Measurements from ENCODE around the gene MEGF8.

DNA sequence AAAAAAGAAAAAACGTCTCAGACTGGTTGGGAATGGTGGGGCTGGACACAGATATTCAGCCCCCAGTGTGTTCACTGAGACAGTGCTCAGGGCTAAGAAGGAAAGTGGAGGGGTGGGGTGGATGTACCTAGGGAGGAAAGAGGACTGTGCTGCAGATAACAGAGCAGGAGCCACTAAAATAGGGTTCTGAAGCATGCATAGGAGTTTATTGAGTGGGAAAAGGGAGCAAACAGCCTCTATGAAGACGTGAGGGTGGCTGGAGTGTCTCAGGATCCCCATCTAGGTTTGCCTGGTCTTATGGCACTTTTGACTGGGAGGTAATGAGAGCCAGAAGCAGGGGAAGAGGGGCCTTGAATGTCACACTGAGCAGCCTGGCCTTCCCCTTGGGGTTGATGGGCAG lies 3.4 kb downstream of the MEGF8 start:
- TF ChIP-seq, protein P1, sequence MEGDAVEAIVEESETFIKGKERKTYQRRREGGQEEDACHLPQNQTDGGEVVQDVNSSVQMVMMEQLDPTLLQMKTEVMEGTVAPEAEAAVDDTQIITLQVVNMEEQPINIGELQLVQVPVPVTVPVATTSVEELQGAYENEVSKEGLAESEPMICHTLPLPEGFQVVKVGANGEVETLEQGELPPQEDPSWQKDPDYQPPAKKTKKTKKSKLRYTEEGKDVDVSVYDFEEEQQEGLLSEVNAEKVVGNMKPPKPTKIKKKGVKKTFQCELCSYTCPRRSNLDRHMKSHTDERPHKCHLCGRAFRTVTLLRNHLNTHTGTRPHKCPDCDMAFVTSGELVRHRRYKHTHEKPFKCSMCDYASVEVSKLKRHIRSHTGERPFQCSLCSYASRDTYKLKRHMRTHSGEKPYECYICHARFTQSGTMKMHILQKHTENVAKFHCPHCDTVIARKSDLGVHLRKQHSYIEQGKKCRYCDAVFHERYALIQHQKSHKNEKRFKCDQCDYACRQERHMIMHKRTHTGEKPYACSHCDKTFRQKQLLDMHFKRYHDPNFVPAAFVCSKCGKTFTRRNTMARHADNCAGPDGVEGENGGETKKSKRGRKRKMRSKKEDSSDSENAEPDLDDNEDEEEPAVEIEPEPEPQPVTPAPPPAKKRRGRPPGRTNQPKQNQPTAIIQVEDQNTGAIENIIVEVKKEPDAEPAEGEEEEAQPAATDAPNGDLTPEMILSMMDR (IDR thresholded peaks at IDR 0.05; ENCODE audit: extremely low read depth in 1 of 2, insufficient read depth in 1 of 2, low read depth in 1 of 2, low read length in 2 of 2), result no peak
- TF ChIP-seq POLR2AphosphoS5 (IDR thresholded peaks at IDR 0.05; ENCODE audit: insufficient read depth, low read depth, low read length) (no peak), POLR2A (IDR thresholded peaks at IDR 0.05; ENCODE audit: low read depth, low read length) (no peak), GATA2 (IDR thresholded peaks at IDR 0.05; ENCODE audit: insufficient read depth, insufficient read length, low read depth, low read length) (no peak)

Data from endothelial cell of umbilical vein (primary cell).